PC-9 (cell line): ENCODE measurements around the gene JUP. TPM values are rescaled to one million over a fixed set of nuclear protein-coding genes. Genes with fewer than 3 reads are reported as not detected.

Source experiments
- BruUV-seq: library from RNA; stranded (reverse); fragments of 400-500 nt; replicated peaks from 2 replicates; lab custom pipeline; 2021; lab: Mats Ljungman, UMichigan
- CTCF ChIA-PET: fragments of 300-600 bp; sonication (Branson Sonifier 250); formaldehyde crosslinking; loops from one replicate; lab custom pipeline; 2022; ENCODE audit warnings: antibody characterized with exemption; lab: Charles Lee
- POLR2A ChIA-PET: fragments of 300-600 bp; sonication (Branson Sonifier 250); formaldehyde crosslinking; loops from one replicate; lab custom pipeline; 2022; ENCODE audit warnings: antibody characterized with exemption; ENCODE audit not compliant: unreplicated experiment; lab: Charles Lee
- DNase-seq, 2 experiments: peaks; one replicate each; pipeline versions ENCODE4 v3.0.0 to v3.0.0-alpha.2; 2015 to 2022; ENCODE audit warnings: mixed read lengths in 1 of 2
- H2AFZ ChIP-seq: fragments of 200-600 bp; sonication (generic); 2 replicates; pipeline ENCODE4 v1.8.1; 2017; ENCODE audit warnings: antibody characterized with exemption
- H3F3A ChIP-seq: fragments of 200-600 bp; sonication (generic); 2 replicates; pipeline ENCODE4 v1.8.1; 2017; ENCODE audit warnings: antibody characterized with exemption, mild to moderate bottlenecking, low read depth; ENCODE audit not compliant: insufficient read depth
- H3K27ac ChIP-seq: fragments of 200-600 bp; sonication (generic); 2 replicates; pipeline ENCODE4 v1.6.1; 2016; ENCODE audit warnings: mixed run types
- H3K27me3 ChIP-seq: fragments of 200-600 bp; sonication (generic); 2 replicates; pipeline ENCODE4 v1.6.1; 2016; ENCODE audit warnings: low read depth, mixed run types; ENCODE audit not compliant: insufficient read depth
- H3K36me3 ChIP-seq: fragments of 200-600 bp; sonication (generic); 2 replicates; pipeline ENCODE4 v1.6.1; 2016; ENCODE audit warnings: low read depth, mixed run types
- H3K4me1 ChIP-seq: fragments of 200-600 bp; sonication (generic); replicated peaks from 2 replicates; pipeline ENCODE4 v1.6.1; 2016; ENCODE audit warnings: mixed run types; ENCODE audit not compliant: insufficient read depth
- H3K4me2 ChIP-seq: fragments of 200-600 bp; sonication (generic); 2 replicates; pipeline ENCODE4 v1.6.1; 2017; ENCODE audit warnings: mixed run types
- H3K4me3 ChIP-seq: fragments of 200-600 bp; sonication (generic); 2 replicates; pipeline ENCODE4 v1.6.1; 2016; ENCODE audit warnings: mixed run types
- H3K79me2 ChIP-seq: fragments of 200-600 bp; sonication (generic); 2 replicates; pipeline ENCODE4 v1.6.1; 2017; ENCODE audit warnings: low read depth, mixed run types
- H3K9me2 ChIP-seq: fragments of 200-600 bp; sonication (generic); 2 replicates; pipeline ENCODE4 v1.8.1; 2017; ENCODE audit warnings: mild to moderate bottlenecking; ENCODE audit not compliant: insufficient read depth
- H3K9me3 ChIP-seq: fragments of 200-600 bp; sonication (generic); 2 replicates; pipeline ENCODE4 v1.8.1; 2016; ENCODE audit warnings: low read depth; ENCODE audit not compliant: insufficient read depth
- H4K20me1 ChIP-seq: fragments of 200-600 bp; sonication (generic); 2 replicates; pipeline ENCODE4 v1.8.1; 2017; ENCODE audit not compliant: insufficient read depth
- EZH2 ChIP-seq: fragments of 200-600 bp; sonication (generic); IDR thresholded peaks from 2 replicates; pipeline ENCODE4 v1.8.0; 2017; ENCODE audit warnings: antibody characterized with exemption, low read depth
- intact Hi-C: fragments of 100-400 bp; cut with micrococcal nuclease; formaldehyde crosslinking; loops from one replicate; pipeline ENCODE4 v1.10.0; 2022; ENCODE audit not compliant: unreplicated experiment
- total RNA-seq: library from RNA; stranded (reverse); gene quantifications from 2 replicates; pipeline ENCODE4 v1.2.3, GENCODE V29; 2021
- TF ChIP-seq, protein P1 (sequence below): fragments of 200-600 bp; sonication (generic); conservative IDR thresholded peaks from 2 replicates; pipeline ENCODE4 v1.6.1; 2017; ENCODE audit warnings: mixed run types, antibody characterized with exemption, mild to moderate bottlenecking, moderate library complexity

JUP gene
- total RNA-seq, 1 experiment from 2014 or later = 259 TPM

DNA sequence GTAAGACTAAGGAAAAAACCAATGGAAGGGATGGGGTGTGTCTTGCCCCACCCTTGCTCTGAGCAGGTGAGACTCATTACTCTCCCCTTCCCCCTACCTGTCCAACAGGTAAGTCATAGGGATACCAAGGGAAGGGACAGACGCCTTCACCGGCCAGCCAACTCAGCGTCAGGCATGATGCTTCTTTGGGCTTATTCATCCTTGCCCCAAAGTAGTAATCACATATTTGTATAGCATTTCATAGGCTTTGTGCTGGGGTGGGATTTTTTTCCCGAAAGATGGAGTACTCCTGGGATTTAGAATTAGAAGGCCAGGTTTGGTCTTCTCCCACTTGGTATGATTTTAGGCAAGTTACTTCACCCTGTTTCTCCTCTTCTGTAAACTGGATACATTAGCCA is 509 bp upstream of the JUP start:
- TF ChIP-seq, protein P1, sequence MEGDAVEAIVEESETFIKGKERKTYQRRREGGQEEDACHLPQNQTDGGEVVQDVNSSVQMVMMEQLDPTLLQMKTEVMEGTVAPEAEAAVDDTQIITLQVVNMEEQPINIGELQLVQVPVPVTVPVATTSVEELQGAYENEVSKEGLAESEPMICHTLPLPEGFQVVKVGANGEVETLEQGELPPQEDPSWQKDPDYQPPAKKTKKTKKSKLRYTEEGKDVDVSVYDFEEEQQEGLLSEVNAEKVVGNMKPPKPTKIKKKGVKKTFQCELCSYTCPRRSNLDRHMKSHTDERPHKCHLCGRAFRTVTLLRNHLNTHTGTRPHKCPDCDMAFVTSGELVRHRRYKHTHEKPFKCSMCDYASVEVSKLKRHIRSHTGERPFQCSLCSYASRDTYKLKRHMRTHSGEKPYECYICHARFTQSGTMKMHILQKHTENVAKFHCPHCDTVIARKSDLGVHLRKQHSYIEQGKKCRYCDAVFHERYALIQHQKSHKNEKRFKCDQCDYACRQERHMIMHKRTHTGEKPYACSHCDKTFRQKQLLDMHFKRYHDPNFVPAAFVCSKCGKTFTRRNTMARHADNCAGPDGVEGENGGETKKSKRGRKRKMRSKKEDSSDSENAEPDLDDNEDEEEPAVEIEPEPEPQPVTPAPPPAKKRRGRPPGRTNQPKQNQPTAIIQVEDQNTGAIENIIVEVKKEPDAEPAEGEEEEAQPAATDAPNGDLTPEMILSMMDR = no peak
- TF ChIP-seq EZH2 = no peak
- CTCF ChIA-PET = interaction anchor here (0.6 to 2.7 kb wide), 3 partner anchors 14 to 831 kb away, joined by 8 to 29 read pairs (median 13); no protein-coding TSS in a partner anchor
- Histone ChIP-seq H3K27ac (peak overlapping the region; percentile 78), H3K9me3 (no peaks in the 10 kb centered on the region), H4K20me1 (peaks cover 4% of the 10 kb centered on the region; the same call in 1 of the 2 replicates), H3K36me3 (no peaks in the 10 kb centered on the region), H3K79me2 (peaks cover 36% of the 10 kb centered on the region), H2AFZ (no peak overlapping the region), H3K4me1 (peaks cover 39% of the 10 kb centered on the region), H3K4me3 (no peak overlapping the region), H3F3A (peaks cover 42% of the 10 kb centered on the region), H3K4me2 (peak overlapping the region; percentile 60), H3K9me2 (no peaks in the 10 kb centered on the region), H3K27me3 (no peaks in the 10 kb centered on the region)
- intact Hi-C loops = loop anchor here (5.0 kb wide), 2 partner anchors 50 to 100 kb away; partner anchors contain the start of gene EIF1
- POLR2A ChIA-PET = interaction anchor here (0.6 to 3.7 kb wide), 7 partner anchors 10 to 98 kb away, joined by 3 to 81 read pairs (median 13); partner anchors contain the start of genes EIF1 and P3H4
- DNase-seq = no peak
- no TSS peak for BruUV-seq

DNA sequence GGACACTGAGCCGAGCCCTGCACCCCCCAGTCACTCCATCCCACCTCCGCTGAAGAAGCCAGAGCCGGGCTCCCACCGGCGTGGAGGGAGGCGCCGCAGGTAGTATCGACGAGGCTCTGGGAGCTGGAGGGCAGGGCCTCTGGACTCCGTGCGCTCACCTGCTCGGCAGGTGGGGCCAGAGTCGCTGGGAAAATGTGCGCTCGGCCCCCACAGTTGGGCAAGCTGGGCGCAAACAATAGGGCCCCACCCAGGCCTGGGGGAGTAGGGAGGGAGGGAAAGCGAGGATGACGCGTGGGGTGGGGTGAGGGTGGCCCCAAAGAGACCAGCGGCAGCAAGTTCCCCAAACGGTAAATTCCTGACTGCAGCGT is 668 bp downstream of the JUP start:
- peaks cover 38% of the 10 kb centered on the region for H3K4me1 ChIP-seq
- DNase-seq = peak; percentile 84 to 93

GRCh38 chr17:41785091-41785858 is 1.2 kb downstream of the JUP start:
- Histone ChIP-seq H3K4me3 (peak overlapping the region; percentile 63), H3K4me2 (peak overlapping the region; percentile 100), H3K27ac (peak overlapping the region; percentile 98), H4K20me1 (peaks cover 18% of the 10 kb centered on the region), H3K9me3 (no peaks in the 10 kb centered on the region), H3K27me3 (no peaks in the 10 kb centered on the region), H2AFZ (no peak overlapping the region), H3K4me1 (peaks cover 38% of the 10 kb centered on the region), H3K79me2 (peaks cover 52% of the 10 kb centered on the region), H3F3A (peaks cover 27% of the 10 kb centered on the region), H3K36me3 (no peaks in the 10 kb centered on the region), H3K9me2 (no peaks in the 10 kb centered on the region)
- TSS peak; percentile 48 for BruUV-seq
- POLR2A ChIA-PET = interaction anchor here (0.6 to 3.7 kb wide), 12 partner anchors 8 to 212 kb away, joined by 3 to 81 read pairs (median 10); partner anchors contain the start of genes EIF1 and FKBP10
- CTCF ChIA-PET = interaction anchor here (0.6 to 2.7 kb wide), 6 partner anchors 12 to 1367 kb away, joined by 3 to 29 read pairs (median 6); no protein-coding TSS in a partner anchor
- TF ChIP-seq, protein P1 = no peak
- no peak for TF ChIP-seq EZH2
- peak; percentile 59 to 68 for DNase-seq
- intact Hi-C loops = loop anchor here (1.0 to 5.0 kb wide), 3 partner anchors 16 to 98 kb away; partner anchors contain the start of gene EIF1

More for the DNA sequence above, 668 bp downstream of the JUP start:
- H3K9me3 ChIP-seq = no peaks in the 10 kb centered on the region
- CTCF ChIA-PET = interaction anchor here (0.9 to 2.7 kb wide), 3 partner anchors 12 to 15 kb away, joined by 5 to 29 read pairs (median 13); no protein-coding TSS in a partner anchor
- peaks cover 30% of the 10 kb centered on the region for H3F3A ChIP-seq
- peaks cover 47% of the 10 kb centered on the region for H3K79me2 ChIP-seq
- H2AFZ ChIP-seq = no peak overlapping the region
- H3K4me3 ChIP-seq = peak overlapping the region; percentile 63
- H3K27me3 ChIP-seq = no peaks in the 10 kb centered on the region
- TF ChIP-seq EZH2 = no peak
- TF ChIP-seq, protein P1 = no peak
- intact Hi-C loops = loop anchor here (1.0 to 5.0 kb wide), 4 partner anchors 13 to 99 kb away; partner anchors contain the start of gene EIF1
- H3K36me3 ChIP-seq = no peaks in the 10 kb centered on the region
- POLR2A ChIA-PET = interaction anchor here (0.6 to 3.7 kb wide), 11 partner anchors 8 to 97 kb away, joined by 3 to 81 read pairs (median 13); partner anchors contain the start of genes EIF1, FKBP10 and P3H4
- H3K9me2 ChIP-seq = no peaks in the 10 kb centered on the region
- H4K20me1 ChIP-seq = peaks cover 13% of the 10 kb centered on the region; the same call in 1 of the 2 replicates
- no TSS peak for BruUV-seq
- H3K4me2 ChIP-seq = peak overlapping the region; percentile 100
- peak overlapping the region; percentile 98 for H3K27ac ChIP-seq
